Measurements from ENCODE around the gene CLEC16A. TPM values are rescaled to one million over a fixed set of nuclear protein-coding genes. Genes with fewer than 3 reads are reported as not detected.

CLEC16A gene
- total and polyA plus RNA-seq, 9 of the 15 experiments (the other 6 are each of a cell fraction or from before 2014, with no cell fraction given): 1.00 to 22.3 (median 10.0) TPM

DNA sequence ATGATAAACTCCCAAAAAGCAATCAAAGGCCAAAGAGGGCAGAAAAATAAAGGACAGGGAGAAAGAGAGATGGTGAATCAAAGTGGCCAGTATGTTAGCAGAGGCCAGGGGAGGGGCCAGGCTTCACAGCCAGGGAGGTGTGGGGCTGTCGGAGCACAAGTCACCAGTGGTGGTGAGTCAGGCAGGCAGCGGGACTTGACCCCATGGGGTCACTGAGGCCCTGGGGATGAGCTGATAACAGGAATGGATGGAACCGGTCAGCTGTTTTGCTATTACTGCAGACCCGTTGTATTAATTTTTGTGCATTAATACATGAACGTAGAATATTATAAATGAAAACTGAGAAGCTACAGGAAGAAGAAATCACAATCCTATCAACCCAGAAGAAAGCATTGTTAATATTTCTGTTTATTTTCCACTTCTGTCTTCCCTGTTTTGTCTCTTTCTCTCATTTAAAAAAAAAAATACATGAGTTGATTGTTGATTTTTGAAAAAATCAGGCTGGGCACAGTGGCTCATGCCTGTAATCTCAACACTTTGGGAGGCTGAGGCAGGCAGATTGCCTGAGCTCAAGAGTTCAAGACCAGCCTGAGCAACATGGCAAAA is 204.8 kb downstream of the CLEC16A start (continued):
- TF ChIP-seq HMGN3 (IDR thresholded peaks at IDR 0.05; ENCODE audit: borderline replicate concordance, extremely low read depth, insufficient read length, low read depth, low read length) (peak; percentile 87), ZNF133 (CRISPR knock-in tag; IDR thresholded peaks at IDR 0.05) (no peak), RBM25 (IDR thresholded peaks at IDR 0.05; ENCODE audit: low read depth, low read length, severe bottlenecking) (no peak), HLTF (IDR thresholded peaks at IDR 0.05) (no peak), PML (IDR thresholded peaks at IDR 0.05; ENCODE audit: low read length) (no peak), MYC (IDR thresholded peaks at IDR 0.05; ENCODE audit: low read depth, low read length) (0 out of 2 replicates have a peak, but pooled peaks have one; percentile 32), MYC (CRISPR knock-in tag; IDR thresholded peaks at IDR 0.05; ENCODE audit: borderline replicate concordance, low read depth) (no peak), NKRF (IDR thresholded peaks at IDR 0.05; ENCODE audit: borderline replicate concordance) (no peak), NR2C1 (IDR thresholded peaks at IDR 0.05) (peak; percentile 90), NR2C1 (tag; IDR thresholded peaks at IDR 0.05) (peak; percentile 93), CCNT2 (IDR thresholded peaks at IDR 0.05; ENCODE audit: borderline replicate concordance, extremely low read depth, insufficient read length, low read depth, low read length) (peak; percentile 54), DACH1 (IDR thresholded peaks at IDR 0.05; ENCODE audit: partially characterized antibody) (peak; percentile 99), ZNF3 (CRISPR knock-in tag; IDR thresholded peaks at IDR 0.05) (no peak), ZBTB8A (IDR thresholded peaks at IDR 0.05; ENCODE audit: partially characterized antibody) (no peak), ZNF165 (CRISPR knock-in tag; IDR thresholded peaks at IDR 0.05; ENCODE audit: borderline replicate concordance) (no peak), CREBBP (IDR thresholded peaks at IDR 0.05; ENCODE audit: low read depth, low read length) (no peak), EP300 (IDR thresholded peaks at IDR 0.05; ENCODE audit: low read length) (peak; percentile 78), ZNF232 (CRISPR knock-in tag; IDR thresholded peaks at IDR 0.05) (no peak), SAFB (IDR thresholded peaks at IDR 0.05; ENCODE audit: borderline replicate concordance, low read depth, low read length) (no peak), ARID1B (IDR thresholded peaks at IDR 0.05) (peak; percentile 91), ZNF696 (CRISPR knock-in tag; conservative IDR thresholded peaks at IDR 0.05) (no peak)
- TF ChIP-seq, protein P1, sequence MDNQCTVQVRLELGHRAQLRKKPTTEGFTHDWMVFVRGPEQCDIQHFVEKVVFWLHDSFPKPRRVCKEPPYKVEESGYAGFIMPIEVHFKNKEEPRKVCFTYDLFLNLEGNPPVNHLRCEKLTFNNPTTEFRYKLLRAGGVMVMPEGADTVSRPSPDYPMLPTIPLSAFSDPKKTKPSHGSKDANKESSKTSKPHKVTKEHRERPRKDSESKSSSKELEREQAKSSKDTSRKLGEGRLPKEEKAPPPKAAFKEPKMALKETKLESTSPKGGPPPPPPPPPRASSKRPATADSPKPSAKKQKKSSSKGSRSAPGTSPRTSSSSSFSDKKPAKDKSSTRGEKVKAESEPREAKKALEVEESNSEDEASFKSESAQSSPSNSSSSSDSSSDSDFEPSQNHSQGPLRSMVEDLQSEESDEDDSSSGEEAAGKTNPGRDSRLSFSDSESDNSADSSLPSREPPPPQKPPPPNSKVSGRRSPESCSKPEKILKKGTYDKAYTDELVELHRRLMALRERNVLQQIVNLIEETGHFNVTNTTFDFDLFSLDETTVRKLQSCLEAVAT (IDR thresholded peaks at IDR 0.05): no peak
- TF ChIP-seq, protein P2, sequence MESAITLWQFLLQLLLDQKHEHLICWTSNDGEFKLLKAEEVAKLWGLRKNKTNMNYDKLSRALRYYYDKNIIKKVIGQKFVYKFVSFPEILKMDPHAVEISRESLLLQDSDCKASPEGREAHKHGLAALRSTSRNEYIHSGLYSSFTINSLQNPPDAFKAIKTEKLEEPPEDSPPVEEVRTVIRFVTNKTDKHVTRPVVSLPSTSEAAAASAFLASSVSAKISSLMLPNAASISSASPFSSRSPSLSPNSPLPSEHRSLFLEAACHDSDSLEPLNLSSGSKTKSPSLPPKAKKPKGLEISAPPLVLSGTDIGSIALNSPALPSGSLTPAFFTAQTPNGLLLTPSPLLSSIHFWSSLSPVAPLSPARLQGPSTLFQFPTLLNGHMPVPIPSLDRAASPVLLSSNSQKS (CRISPR knock-in tag; IDR thresholded peaks at IDR 0.05): no peak
- TF ChIP-seq, protein P3, sequence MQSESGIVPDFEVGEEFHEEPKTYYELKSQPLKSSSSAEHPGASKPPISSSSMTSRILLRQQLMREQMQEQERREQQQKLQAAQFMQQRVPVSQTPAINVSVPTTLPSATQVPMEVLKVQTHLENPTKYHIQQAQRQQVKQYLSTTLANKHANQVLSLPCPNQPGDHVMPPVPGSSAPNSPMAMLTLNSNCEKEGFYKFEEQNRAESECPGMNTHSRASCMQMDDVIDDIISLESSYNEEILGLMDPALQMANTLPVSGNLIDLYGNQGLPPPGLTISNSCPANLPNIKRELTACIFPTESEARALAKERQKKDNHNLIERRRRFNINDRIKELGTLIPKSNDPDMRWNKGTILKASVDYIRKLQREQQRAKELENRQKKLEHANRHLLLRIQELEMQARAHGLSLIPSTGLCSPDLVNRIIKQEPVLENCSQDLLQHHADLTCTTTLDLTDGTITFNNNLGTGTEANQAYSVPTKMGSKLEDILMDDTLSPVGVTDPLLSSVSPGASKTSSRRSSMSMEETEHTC (IDR thresholded peaks at IDR 0.05): peak; percentile 75

All from K562 (cell line).